IMR-90 (cell line): ENCODE results near the gene RNF215. TPM values are rescaled to one million over a fixed set of nuclear protein-coding genes. Genes with fewer than 3 reads are reported as not detected.

Source experiments
- ATAC-seq: fragments of 200-7000 bp; cut with Tn5 transposase; 2 replicates; pipeline ENCODE4 v1.9.1; 2020; ENCODE audit warnings: low read depth, mild to moderate bottlenecking, moderate library complexity
- BruUV-seq: library from RNA; stranded (reverse); fragments of 400-500 nt; replicated peaks from 2 replicates; lab custom pipeline; 2021; lab: Mats Ljungman, UMichigan
- CTCF ChIA-PET: fragments of 300-600 bp; formaldehyde crosslinking; extraction: SDS; loops from one replicate; lab custom pipeline; 2021; ENCODE audit warnings: antibody characterized with exemption; lab: Yijun Ruan, JAX
- POLR2A ChIA-PET: fragments of 300-600 bp; sonication (Branson Sonifier 250); formaldehyde crosslinking; loops from one replicate; lab custom pipeline; 2022; ENCODE audit warnings: antibody characterized with exemption; ENCODE audit not compliant: unreplicated experiment; lab: Charles Lee
- DNase-seq: peaks from one replicate; pipeline ENCODE4 v3.0.0; 2013
- H2AFZ ChIP-seq: replicated peaks from 2 replicates; pipeline ENCODE3; 2013; ENCODE audit warnings: low read length, mild to moderate bottlenecking; ENCODE audit not compliant: poor library complexity
- H2AK5ac ChIP-seq: 2 replicates; pipeline ENCODE4 v1.6.1; 2013; ENCODE audit warnings: low read depth, low read length, inconsistent platforms
- H2AK9ac ChIP-seq: replicated peaks from 2 replicates; pipeline ENCODE3; 2013; ENCODE audit warnings: mild to moderate bottlenecking, low read depth, low read length, moderate library complexity; ENCODE audit not compliant: poor library complexity
- H2BK120ac ChIP-seq: 2 replicates; pipeline ENCODE4 v1.6.1; 2013; ENCODE audit warnings: low read depth, low read length, inconsistent platforms
- H2BK15ac ChIP-seq: 3 replicates; pipeline ENCODE4 v1.6.1; 2013; ENCODE audit warnings: low read depth, low read length, inconsistent platforms
- H2BK20ac ChIP-seq: 2 replicates; pipeline ENCODE4 v1.6.1; 2013; ENCODE audit warnings: low read depth, mild to moderate bottlenecking, inconsistent platforms, low read length, moderate library complexity
- H2BK5ac ChIP-seq: 2 replicates; pipeline ENCODE4 v1.6.1; 2013; ENCODE audit warnings: mild to moderate bottlenecking, low read depth, low read length, inconsistent platforms; ENCODE audit not compliant: poor library complexity, severe bottlenecking
- H3K14ac ChIP-seq: replicated peaks from 2 replicates; pipeline ENCODE4 v1.6.1; 2013; ENCODE audit warnings: low read depth, low read length, inconsistent platforms
- H3K18ac ChIP-seq: 2 replicates; pipeline ENCODE4 v1.6.1; 2013; ENCODE audit warnings: low read depth, low read length, control low read depth
- H3K23ac ChIP-seq: 2 replicates; pipeline ENCODE4 v1.6.1; 2013; ENCODE audit warnings: low read depth, low read length, inconsistent platforms
- H3K27ac ChIP-seq: 2 replicates; pipeline ENCODE4 v1.5.1; 2013; ENCODE audit warnings: mild to moderate bottlenecking, control low read depth, low read length; ENCODE audit not compliant: insufficient read depth
- H3K27me3 ChIP-seq: 2 replicates; pipeline ENCODE4 v1.6.1; 2013; ENCODE audit warnings: low read length; ENCODE audit not compliant: control insufficient read depth, insufficient read depth
- H3K36me3 ChIP-seq: 2 replicates; pipeline ENCODE4 v1.6.1; 2013; ENCODE audit warnings: low read length, mixed read lengths; ENCODE audit not compliant: control insufficient read depth, insufficient read depth
- H3K4ac ChIP-seq: 2 replicates; pipeline ENCODE4 v1.6.1; 2013; ENCODE audit warnings: low read depth, low read length, inconsistent platforms
- H3K4me1 ChIP-seq: 2 replicates; pipeline ENCODE4 v1.6.1; 2013; ENCODE audit warnings: low read length, mixed read lengths; ENCODE audit not compliant: control insufficient read depth, insufficient read depth
- H3K4me2 ChIP-seq: 2 replicates; pipeline ENCODE4 v1.6.1; 2013; ENCODE audit warnings: low read depth, mild to moderate bottlenecking, control low read depth, low read length, moderate library complexity
- H3K4me3 ChIP-seq: 2 replicates; pipeline ENCODE4 v1.5.1; 2013; ENCODE audit warnings: low read depth, mild to moderate bottlenecking, control low read depth, low read length, moderate library complexity; ENCODE audit not compliant: insufficient read depth
- H3K56ac ChIP-seq: 2 replicates; pipeline ENCODE4 v1.6.1; 2013; ENCODE audit warnings: low read length, inconsistent platforms; ENCODE audit not compliant: insufficient read depth; ENCODE audit errors: extremely low read depth
- H3K79me1 ChIP-seq, 2 experiments: 2 replicates each; pipeline ENCODE4 v1.6.1; 2013; ENCODE audit warnings: low read length in 2 of 2, inconsistent platforms in 1 of 2, low read depth in 1 of 2
- H3K9ac ChIP-seq: 2 replicates; pipeline ENCODE4 v1.6.1; 2013; ENCODE audit warnings: low read depth, low read length, control low read depth
- H3K9me1 ChIP-seq: 2 replicates; pipeline ENCODE4 v1.6.1; 2013; ENCODE audit warnings: low read length, inconsistent platforms; ENCODE audit not compliant: insufficient read depth
- H3K9me3 ChIP-seq: 2 replicates; pipeline ENCODE4 v1.6.1; 2013; ENCODE audit warnings: low read length; ENCODE audit not compliant: control insufficient read depth, insufficient read depth
- H4K20me1 ChIP-seq: 2 replicates; pipeline ENCODE4 v1.6.1; 2013; ENCODE audit warnings: low read length, inconsistent platforms; ENCODE audit not compliant: insufficient read depth
- H4K5ac ChIP-seq: 2 replicates; pipeline ENCODE4 v1.6.1; 2013; ENCODE audit warnings: mild to moderate bottlenecking, low read depth, low read length, control low read depth
- H4K8ac ChIP-seq, 2 experiments: 2 replicates each; pipeline ENCODE4 v1.6.1; 2013; ENCODE audit warnings: low read depth in 2 of 2, low read length in 2 of 2, control low read depth in 1 of 2, inconsistent platforms in 1 of 2
- H4K91ac ChIP-seq: 2 replicates; pipeline ENCODE4 v1.6.1; 2013; ENCODE audit warnings: low read depth, low read length, inconsistent platforms; ENCODE audit not compliant: insufficient read depth
- BHLHE40 ChIP-seq: fragments of 150-350 bp; IDR thresholded peaks from 2 replicates; pipeline ENCODE4 v1.6.1; 2016; ENCODE audit warnings: mild to moderate bottlenecking, low read depth, low read length
- CEBPB ChIP-seq: IDR thresholded peaks from 2 replicates; pipeline ENCODE4 v1.6.1; 2012; ENCODE audit warnings: low read depth, low read length, improper control_type of control experiment
- CHD1 ChIP-seq: IDR thresholded peaks from 2 replicates; pipeline ENCODE4 v1.6.1; 2012; ENCODE audit warnings: low read depth, low read length, improper control_type of control experiment
- FOS ChIP-seq: fragments of 150-350 bp; IDR thresholded peaks from 2 replicates; pipeline ENCODE4 v1.6.1; 2016; ENCODE audit warnings: low read depth, low read length
- MAFK ChIP-seq: IDR thresholded peaks from 2 replicates; pipeline ENCODE4 v1.6.1; 2012; ENCODE audit warnings: low read depth, low read length, improper control_type of control experiment
- MAZ ChIP-seq: IDR thresholded peaks from 2 replicates; pipeline ENCODE4 v1.6.1; 2012; ENCODE audit warnings: low read depth, mild to moderate bottlenecking, low read length, improper control_type of control experiment, moderate library complexity, borderline replicate concordance
- MXI1 ChIP-seq: IDR thresholded peaks from 2 replicates; pipeline ENCODE4 v1.6.1; 2012; ENCODE audit warnings: low read depth, mild to moderate bottlenecking, low read length, moderate library complexity, borderline replicate concordance
- NFE2L2 ChIP-seq: fragments of 150-350 bp; IDR thresholded peaks from 2 replicates; pipeline ENCODE4 v1.6.1; 2016; ENCODE audit warnings: low read depth, mild to moderate bottlenecking, low read length
- RAD21 ChIP-seq: IDR thresholded peaks from 2 replicates; pipeline ENCODE4 v1.6.1; 2012; ENCODE audit warnings: low read length, improper control_type of control experiment
- RCOR1 ChIP-seq: IDR thresholded peaks from 2 replicates; pipeline ENCODE4 v1.6.1; 2012; ENCODE audit warnings: mild to moderate bottlenecking, low read length, improper control_type of control experiment; ENCODE audit not compliant: insufficient replicate concordance
- RFX5 ChIP-seq: IDR thresholded peaks from 2 replicates; pipeline ENCODE4 v1.8.0; 2012; ENCODE audit warnings: low read depth, mild to moderate bottlenecking, low read length, moderate library complexity
- SMC3 ChIP-seq: fragments of 150-350 bp; IDR thresholded peaks from 2 replicates; pipeline ENCODE4 v1.6.1; 2016; ENCODE audit warnings: low read depth, mild to moderate bottlenecking, antibody characterized with exemption, low read length, moderate library complexity
- whole genome bisulfite sequencing, 2 experiments: methylation state at CpG; one replicate each; pipeline versions ENCODE4 v1.1.5 to v1.1.7; 2013; ENCODE audit warnings: missing lambda C conversion rate in 2 of 2; ENCODE audit not compliant: insufficient read length in 1 of 2; ENCODE audit errors: extremely low coverage in 2 of 2; 5-methylcytosine and 5-hydroxymethylcytosine counted together
- dilution Hi-C: fragments of 300-500 bp; cut with HindIII; formaldehyde crosslinking; loops from one replicate; pipeline ENCODE4 v1.14.3; 2018; ENCODE audit warnings: low sequenced_read_pairs; ENCODE audit not compliant: unreplicated experiment
- in situ Hi-C: fragments of 300-500 bp; cut with MboI; formaldehyde crosslinking; loops from 3 replicates; pipeline ENCODE4 v1.14.3; 2019; ENCODE audit warnings: low sequenced_read_pairs, inconsistent platforms, mixed read lengths
- intact Hi-C: fragments of 100-400 bp; cut with micrococcal nuclease; formaldehyde crosslinking; loops from 2 replicates; pipeline ENCODE4 v1.10.0; 2022
- polyA plus RNA-seq, 3 experiments: library from polyadenylated mRNA; depleted of rRNA; stranded (reverse); fragments of >200 nt; gene quantifications; 2 replicates each; pipeline ENCODE4 v1.2.3, GENCODE V29; 2012; ENCODE audit warnings: low replicate concordance in 1 of 3
- total RNA-seq: library from RNA; depleted of rRNA; stranded (reverse); fragments of >200 nt; gene quantifications from 2 replicates; pipeline ENCODE4 v1.2.3, GENCODE V29; 2012
- TF ChIP-seq, protein P1 (sequence below): fragments of 150-350 bp; IDR thresholded peaks from 2 replicates; pipeline ENCODE4 v1.6.1; 2016; ENCODE audit warnings: low read depth, mild to moderate bottlenecking, low read length, moderate library complexity, borderline replicate concordance
- TF ChIP-seq, protein P2 (sequence below): fragments of 150-350 bp; IDR thresholded peaks from 2 replicates; pipeline ENCODE4 v1.6.1; 2017; ENCODE audit warnings: mild to moderate bottlenecking, antibody characterized with exemption, low read length, low read depth

RNF215 gene
- total and polyA plus RNA-seq, 2 of the 4 experiments (the other 2 are of a cell fraction): 15.8 to 21.9 TPM

DNA sequence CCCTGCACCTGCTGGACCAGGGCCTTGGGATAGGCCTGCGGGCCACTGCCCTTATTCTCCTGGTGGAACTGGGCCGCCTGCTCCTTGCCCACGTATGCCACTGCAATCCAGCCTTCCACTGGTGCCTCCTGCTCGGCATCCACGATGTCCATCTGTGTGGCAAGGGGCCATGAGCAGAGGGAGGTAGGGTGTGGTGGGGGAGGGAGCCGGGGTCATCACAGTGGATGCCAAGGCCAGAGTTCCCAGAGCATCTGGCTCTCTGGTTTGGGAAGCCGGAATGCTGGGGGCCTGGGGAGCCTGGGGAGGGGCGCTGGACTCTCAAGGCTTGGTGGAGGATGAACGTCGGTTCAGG, 627 bp downstream of the RNF215 start (continued):
- TF ChIP-seq MXI1: no peak

DNA sequence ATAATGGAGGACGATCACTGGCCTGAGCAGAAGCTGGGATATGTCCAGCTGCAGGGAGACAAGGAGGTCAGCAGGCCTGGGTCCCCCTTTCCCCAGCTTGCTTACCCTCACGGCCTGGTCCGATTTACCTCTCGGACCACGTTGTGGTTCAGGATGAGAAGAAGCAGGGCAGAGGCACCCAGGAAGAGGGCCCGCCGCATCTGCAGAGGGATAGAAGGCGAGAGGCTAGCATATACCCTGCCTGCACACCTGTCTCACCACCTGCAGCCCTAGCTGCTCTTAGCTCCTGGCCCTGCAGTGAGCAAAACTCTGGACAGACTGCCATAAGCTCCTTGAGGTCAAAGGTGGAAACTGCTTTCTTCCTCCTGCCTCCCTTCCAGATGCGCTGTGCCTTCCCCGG, 1.3 kb downstream of the RNF215 start:
- H4K91ac ChIP-seq: peak overlapping the region; percentile 14; the same call in 1 of the 2 replicates
- ATAC-seq (no peak), DNase-seq (no peak)
- no CpG with 5 or more reads among the region's 10 CpGs for WGBS, 2 experiments
- H2AK9ac ChIP-seq: peak overlapping the region; percentile 98
- peak overlapping the region; percentile 51; the same call in 1 of the 2 replicates for H3K23ac ChIP-seq
- H3K9ac ChIP-seq: peak overlapping the region; percentile 93
- H4K5ac ChIP-seq: no peak overlapping the region
- H2AK5ac ChIP-seq: peak overlapping the region; percentile 99; the same call in 1 of the 2 replicates
- intact Hi-C loops: loop anchor here (2.0 kb wide), 3 partner anchors 37 to 277 kb away; no protein-coding TSS in a partner anchor
- H3K36me3 ChIP-seq: peaks cover 29% of the 10 kb centered on the region
- peak overlapping the region; percentile 23 for H2AFZ ChIP-seq
- H2BK120ac ChIP-seq: no peak overlapping the region
- H3K56ac ChIP-seq: no peak overlapping the region
- H3K79me1 ChIP-seq: peaks cover 11 to 17% of the 10 kb centered on the region in 2 experiments
- H3K14ac ChIP-seq: 0 out of 2 replicates have a peak overlapping the region, but pooled peaks have one; percentile 98
- no peak overlapping the region for H2BK5ac ChIP-seq
- peaks cover 3% of the 10 kb centered on the region; the same call in 1 of the 2 replicates for H3K9me1 ChIP-seq
- no TSS peak for BruUV-seq
- CTCF ChIA-PET: no interaction called here
- H3K4ac ChIP-seq: peak overlapping the region; percentile 92
- H3K27me3 ChIP-seq: no peaks in the 10 kb centered on the region
- no peak overlapping the region for H3K27ac ChIP-seq
- no peak overlapping the region for H2BK20ac ChIP-seq
- no peaks in the 10 kb centered on the region for H4K20me1 ChIP-seq
- H3K4me2 ChIP-seq: peak overlapping the region; percentile 96
- H4K8ac ChIP-seq: peak overlapping the region in 1 of 2 experiments; percentile 97; a peak in 2 of 4 replicates
- no peak overlapping the region for H3K4me3 ChIP-seq
- dilution Hi-C loops: no loop called here
- H3K4me1 ChIP-seq: peaks cover 9% of the 10 kb centered on the region
- no peak overlapping the region for H3K18ac ChIP-seq
- POLR2A ChIA-PET: interaction anchor here (0.6 kb wide), 2 partner anchors 122 to 181 kb away, joined by 3 read pairs; no protein-coding TSS in a partner anchor
- no peak overlapping the region for H2BK15ac ChIP-seq
- in situ Hi-C loops: no loop called here
- H3K9me3 ChIP-seq: no peaks in the 10 kb centered on the region
- no peak for TF ChIP-seq MXI1
- TF ChIP-seq, protein P1, sequence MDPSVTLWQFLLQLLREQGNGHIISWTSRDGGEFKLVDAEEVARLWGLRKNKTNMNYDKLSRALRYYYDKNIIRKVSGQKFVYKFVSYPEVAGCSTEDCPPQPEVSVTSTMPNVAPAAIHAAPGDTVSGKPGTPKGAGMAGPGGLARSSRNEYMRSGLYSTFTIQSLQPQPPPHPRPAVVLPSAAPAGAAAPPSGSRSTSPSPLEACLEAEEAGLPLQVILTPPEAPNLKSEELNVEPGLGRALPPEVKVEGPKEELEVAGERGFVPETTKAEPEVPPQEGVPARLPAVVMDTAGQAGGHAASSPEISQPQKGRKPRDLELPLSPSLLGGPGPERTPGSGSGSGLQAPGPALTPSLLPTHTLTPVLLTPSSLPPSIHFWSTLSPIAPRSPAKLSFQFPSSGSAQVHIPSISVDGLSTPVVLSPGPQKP: no peak
- no peak for TF ChIP-seq BHLHE40
- TF ChIP-seq RFX5: no peak
- no peak for TF ChIP-seq FOS
- TF ChIP-seq RAD21: no peak
- TF ChIP-seq NFE2L2: no peak
- TF ChIP-seq, protein P2, sequence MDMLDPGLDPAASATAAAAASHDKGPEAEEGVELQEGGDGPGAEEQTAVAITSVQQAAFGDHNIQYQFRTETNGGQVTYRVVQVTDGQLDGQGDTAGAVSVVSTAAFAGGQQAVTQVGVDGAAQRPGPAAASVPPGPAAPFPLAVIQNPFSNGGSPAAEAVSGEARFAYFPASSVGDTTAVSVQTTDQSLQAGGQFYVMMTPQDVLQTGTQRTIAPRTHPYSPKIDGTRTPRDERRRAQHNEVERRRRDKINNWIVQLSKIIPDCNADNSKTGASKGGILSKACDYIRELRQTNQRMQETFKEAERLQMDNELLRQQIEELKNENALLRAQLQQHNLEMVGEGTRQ: no peak
- no peak for TF ChIP-seq RCOR1
- no peak for TF ChIP-seq CHD1
- no peak for TF ChIP-seq SMC3
- TF ChIP-seq MAFK: no peak
- no peak for TF ChIP-seq MAZ
- no peak for TF ChIP-seq CEBPB
